NCI-H2081 treated with DMSO at 0.1 percent for 48 hours (cell line): ENCODE results near the gene KIAA0040.

Experiments used
- DNase-seq: peaks from one replicate; lab custom pipeline; 2025; lab: John Stamatoyannopoulos, UW

Gene KIAA0040

DNA sequence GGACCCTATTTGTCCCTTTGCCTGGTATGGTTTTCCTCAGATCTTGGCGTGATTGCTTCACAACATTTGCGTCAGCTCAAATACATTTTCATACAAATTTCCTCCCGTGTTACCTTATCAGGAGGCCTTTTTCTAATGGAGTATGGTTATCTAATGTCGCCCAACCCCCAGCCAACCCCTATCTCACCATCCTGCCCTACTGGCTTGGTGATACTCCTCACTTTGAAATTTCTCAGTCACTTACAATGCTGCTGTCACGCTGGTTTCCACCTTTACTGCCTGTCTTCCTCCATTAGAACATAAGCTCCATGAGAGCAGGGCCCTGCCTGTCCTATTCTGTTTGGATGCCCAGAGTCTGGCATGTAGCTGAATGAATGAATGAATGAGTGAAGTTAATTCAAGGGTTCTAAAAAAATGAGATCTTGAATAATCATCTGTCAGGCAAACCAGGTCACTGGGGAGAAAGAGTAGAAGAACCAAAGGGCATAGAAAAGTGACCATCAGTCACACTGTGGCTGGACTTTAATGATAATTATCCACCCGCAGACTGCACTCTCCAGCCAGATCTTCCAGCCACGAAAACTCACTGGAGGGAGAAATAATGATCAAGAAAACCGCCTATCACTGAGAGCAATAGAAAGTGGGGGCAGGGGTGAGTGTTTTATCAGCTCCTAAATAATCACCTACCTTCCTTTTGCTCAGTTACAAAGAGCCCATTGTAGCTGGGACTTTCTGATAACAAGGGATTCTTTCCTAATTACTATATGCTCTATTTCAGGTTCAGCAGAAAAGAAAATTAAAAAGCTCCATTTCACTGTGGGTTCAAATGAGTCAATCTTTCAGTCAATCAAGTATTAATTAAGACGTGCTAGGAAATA, 21.3 kb downstream of the KIAA0040 start:
- DNase-seq: no peak

- DNase-seq: peak; percentile 20
Measured at GRCh38 chr1:175169286-175170018, 23.1 kb downstream of the KIAA0040 start.

GRCh38 chr1:175168782-175169181, 23.8 kb downstream of the KIAA0040 start:
- no peak for DNase-seq

DNA sequence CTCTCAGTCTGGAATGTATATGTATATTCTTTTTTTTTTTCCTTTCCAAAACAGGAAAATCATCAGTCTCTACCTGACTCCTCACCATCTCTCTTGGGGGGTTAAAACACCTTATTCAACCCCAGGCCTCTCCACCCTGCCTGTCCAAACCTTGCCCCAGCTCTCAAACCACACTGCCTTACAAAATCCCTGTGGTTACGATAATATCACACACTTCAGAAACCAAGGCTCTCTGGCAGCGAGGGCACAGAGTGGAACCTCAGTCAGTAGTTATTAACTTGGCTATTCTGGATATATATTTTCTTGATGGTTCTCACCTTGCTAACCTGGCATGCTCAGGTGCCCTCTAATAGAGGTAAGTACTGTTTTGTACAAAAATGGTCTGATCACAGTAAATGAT, 24.7 kb downstream of the KIAA0040 start:
- DNase-seq: no peak

DNA sequence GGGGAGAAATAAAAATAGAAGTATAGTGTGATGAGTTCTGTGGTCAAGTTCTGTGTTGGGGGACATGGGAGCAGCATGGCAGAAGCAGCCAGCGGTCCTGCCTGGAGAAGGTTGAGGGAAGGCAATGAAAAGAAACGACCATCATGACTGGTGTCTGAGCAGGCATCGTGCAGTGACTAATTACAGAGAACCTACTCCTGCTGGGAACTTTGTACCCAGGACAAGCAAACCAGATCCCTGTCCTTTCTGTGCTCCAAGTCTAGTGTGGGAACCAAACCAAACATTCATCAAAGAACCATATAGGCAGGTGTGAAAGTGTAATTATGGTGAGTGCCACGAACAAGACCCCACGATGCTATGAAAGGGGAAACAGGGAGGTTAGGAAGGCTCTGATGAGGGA, 25.8 kb downstream of the KIAA0040 start:
- no peak for DNase-seq

GRCh38 chr1:175164751-175165150, 27.8 kb downstream of the KIAA0040 start:
- no peak for DNase-seq

DNA sequence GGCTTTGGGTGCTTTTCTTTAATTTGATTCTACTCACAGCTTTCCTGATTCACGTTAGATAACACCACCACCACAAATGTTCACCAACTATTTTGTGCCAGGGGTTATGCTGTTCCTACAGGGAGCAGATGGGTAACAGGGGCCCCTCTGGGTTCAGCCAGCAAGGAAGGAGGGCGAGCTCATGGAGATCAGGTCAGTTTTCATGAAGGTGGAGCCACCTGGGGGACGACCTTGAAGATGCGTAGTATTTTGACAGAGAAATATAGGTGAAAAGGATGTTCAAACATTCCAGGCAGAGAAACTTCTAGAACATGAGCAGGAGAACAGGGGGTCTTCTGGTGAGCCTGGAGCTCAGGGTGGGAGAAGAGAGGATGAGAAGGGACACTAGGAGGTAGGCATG, 28.9 kb downstream of the KIAA0040 start:
- no peak for DNase-seq

DNA sequence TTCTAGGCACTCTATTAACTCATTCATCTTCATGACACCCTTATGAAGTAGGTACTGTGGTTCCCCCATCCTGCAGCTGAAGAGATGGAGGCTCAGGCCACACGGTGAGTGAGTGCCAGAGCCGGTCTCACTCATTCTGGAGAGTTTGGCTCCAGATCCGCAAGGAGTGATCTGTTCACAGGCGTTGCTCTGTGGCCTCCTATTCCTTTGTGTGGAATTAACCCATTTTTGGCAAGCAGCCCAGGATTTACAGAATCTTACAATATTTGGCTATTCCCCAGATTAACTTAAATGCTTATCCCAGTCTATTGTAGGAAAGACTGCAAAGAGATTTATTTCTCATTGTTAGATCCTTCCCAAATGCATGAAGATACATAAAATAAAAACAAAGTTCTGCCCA, 29.6 kb downstream of the KIAA0040 start:
- DNase-seq: no peak

- no peak for DNase-seq
Measured at GRCh38 chr1:175158170-175158591, 34.4 kb downstream of the KIAA0040 start.

- no peak for DNase-seq
Measured at GRCh38 chr1:175157200-175157599, 35.4 kb downstream of the KIAA0040 start.

DNA sequence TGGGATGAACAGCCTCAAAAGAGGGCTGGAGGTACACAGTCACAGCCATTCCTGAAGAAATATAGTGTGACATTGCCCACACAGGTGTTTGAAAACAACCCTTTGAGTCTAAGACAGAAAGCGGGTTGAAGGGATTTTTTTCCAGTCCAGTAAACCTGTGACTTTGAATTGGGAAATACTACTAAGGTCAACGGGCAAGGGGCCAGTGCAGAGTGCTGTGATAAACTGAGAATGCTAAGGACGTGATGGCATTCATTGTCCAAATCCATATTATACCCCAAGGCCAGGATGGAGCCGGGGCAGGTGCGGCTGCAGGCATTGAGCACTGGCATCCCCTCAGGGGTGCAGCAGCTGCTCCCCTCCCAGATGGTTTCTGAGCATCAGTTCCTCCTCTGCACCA, 36.6 kb downstream of the KIAA0040 start:
- no peak for DNase-seq

DNA sequence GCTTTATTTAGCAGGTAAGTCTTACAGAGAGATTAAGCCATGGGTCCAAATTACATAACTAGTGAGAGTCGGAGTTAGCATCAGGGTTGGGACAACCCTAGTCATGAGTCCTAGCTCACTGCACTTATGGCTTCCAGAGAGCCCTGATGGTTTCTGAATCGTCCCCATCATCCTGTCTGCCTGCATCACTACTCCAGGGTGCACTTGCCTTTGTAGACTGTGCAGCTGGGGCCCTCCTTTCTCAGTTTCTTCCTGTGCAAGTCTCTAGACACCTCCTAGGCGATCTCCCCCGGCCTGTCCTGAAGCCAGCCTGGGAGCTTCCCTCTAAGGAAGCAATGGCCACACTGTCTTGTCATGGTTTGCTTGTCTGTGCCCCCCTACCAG, 37.1 kb downstream of the KIAA0040 start:
- no peak for DNase-seq

- DNase-seq: no peak
Measured at GRCh38 chr1:175154629-175155472, 37.7 kb downstream of the KIAA0040 start.

DNA sequence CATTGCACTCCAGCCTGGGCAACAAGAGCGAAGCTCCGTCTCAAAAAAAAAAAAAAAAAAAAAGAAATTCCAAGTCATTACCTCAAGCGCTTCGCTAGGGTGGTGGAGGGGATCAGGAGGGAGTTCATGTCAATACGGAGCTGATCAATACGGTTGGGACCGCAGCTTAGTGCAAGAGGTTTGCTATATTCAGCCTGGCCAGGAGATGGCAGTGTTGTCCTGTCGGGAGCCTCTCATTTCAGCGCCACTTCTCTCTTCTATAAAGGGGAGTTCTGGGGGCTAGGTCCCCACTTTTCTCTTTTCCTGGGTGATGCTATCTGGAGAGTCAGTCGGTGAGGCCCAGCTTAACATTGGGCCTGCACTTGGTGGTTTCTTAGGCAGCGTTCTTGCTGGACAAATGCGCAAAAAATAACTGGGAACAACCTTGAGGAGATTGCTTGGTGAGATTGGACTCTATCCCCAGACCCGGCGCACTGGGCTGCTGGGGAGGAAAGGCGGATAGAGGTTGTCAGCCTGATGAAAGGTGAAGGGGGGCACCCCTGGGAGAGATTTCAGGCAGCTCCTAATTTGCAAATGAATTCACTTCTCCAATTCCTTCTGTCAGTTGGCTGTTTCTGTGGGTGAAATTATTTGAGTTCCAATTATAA, 40.4 kb downstream of the KIAA0040 start:
- DNase-seq: peak; percentile 14

- no peak for DNase-seq
Measured at GRCh38 chr1:175150596-175151319, 41.8 kb downstream of the KIAA0040 start.

DNA sequence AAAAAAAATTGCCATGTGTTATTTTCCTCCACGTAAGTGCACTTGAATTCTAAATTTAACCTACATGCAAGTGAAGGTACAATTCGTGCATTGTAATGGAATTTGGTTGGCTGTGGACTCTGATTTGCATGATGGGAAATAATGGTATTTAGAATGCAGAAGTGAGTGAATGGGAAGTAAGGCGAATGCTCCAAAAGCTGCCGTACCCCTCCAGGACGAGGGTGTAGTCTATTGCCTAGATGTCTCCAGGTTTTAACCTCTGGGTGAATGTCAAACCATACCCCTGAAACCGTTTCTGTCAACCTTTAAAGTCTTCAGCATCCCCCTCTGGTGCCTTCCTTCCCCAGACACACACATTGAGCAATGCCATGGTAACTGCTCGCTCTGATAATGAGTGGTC, 44.5 kb downstream of the KIAA0040 start:
- no peak for DNase-seq

DNA sequence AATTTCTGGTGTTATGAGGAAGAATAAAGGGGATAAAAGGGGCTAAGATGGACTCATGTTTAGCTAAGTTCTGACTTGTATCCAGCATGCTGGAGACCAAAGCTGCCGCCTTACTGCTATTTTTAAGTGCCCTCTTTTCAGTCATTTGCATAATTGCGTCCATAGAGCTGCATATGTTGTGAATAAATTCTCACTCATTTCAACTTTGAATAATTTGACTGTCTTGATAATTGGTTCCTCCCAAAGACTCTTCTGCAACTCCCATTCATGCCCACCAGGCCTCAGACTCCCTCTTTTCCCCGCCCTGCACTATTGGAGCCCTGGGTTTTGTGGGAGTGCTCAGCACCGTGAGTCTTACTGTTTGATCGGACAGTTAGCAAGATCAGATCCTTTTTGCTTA, 45.0 kb downstream of the KIAA0040 start:
- DNase-seq: no peak

DNA sequence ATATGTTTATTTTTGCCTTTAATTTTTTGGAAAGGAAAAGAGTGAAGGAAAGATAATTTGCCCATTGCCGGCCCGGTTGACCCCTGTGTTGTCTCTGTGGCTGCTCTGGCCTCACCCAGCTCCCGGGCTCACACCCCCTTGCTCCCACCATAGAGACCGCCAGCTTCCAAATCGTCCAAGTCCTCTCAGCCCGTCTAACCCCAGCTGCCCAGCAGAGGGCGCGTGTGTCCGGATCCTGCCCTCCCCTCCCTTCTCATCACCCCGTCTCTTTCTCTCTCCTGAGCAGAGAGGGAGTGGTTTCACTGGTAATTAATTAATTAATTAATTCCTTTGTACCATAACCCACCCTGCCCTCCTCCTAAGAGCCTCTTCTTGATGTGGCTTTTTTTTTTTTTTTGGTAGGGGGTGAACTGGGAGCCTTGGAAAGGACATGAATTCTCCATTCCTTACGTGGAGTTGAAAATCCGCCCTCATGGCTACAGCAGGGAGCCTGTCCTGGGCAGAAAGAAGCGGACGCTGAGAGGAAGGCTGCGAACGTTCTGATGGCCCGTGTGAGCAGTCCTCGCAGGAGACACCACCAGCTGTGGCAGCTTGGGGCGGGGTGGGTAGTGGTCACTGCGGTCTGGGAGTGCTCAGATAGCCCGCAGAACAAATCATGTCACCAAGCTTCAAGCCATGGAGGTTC, 45.9 kb downstream of the KIAA0040 start:
- DNase-seq: no peak

- no peak for DNase-seq
Measured at GRCh38 chr1:175145899-175146528, 46.6 kb downstream of the KIAA0040 start.

GRCh38 chr1:175138579-175138978, 54.0 kb downstream of the KIAA0040 start:
- no peak for DNase-seq
